Skin of body (tissue), 2 donors: ENCODE results near the gene NUB1. TPM values are rescaled to one million over a fixed set of nuclear protein-coding genes. Genes with fewer than 3 reads are reported as not detected.

Experiments used
- DNase-seq: peaks from one replicate; lab custom pipeline; 2025; lab: John Stamatoyannopoulos, UW
- total RNA-seq: library from RNA; depleted of rRNA; stranded (reverse); fragments of >200 nt; gene quantifications from one replicate; pipeline ENCODE4 v1.2.3, GENCODE V29; 2014

Gene NUB1
- total RNA-seq, 1 donor from 2014 or later, result 28.5 TPM

GRCh38 chr7:151416112-151416940 is 74.7 kb downstream of the NUB1 start:
- no peak for DNase-seq

GRCh38 chr7:151416941-151417315 is 75.3 kb downstream of the NUB1 start:
- no peak for DNase-seq

- no peak for DNase-seq
Measured at GRCh38 chr7:151420144-151420543, 78.5 kb downstream of the NUB1 start.

- no peak for DNase-seq
Measured at GRCh38 chr7:151422212-151422611, 80.6 kb downstream of the NUB1 start.

- no peak for DNase-seq
Measured at GRCh38 chr7:151423226-151423625, 81.6 kb downstream of the NUB1 start.

- no peak for DNase-seq
Measured at GRCh38 chr7:151423936-151424335, 82.3 kb downstream of the NUB1 start.

GRCh38 chr7:151424799-151425198 is 83.2 kb downstream of the NUB1 start:
- DNase-seq, result no peak

GRCh38 chr7:151425670-151426440 is 84.2 kb downstream of the NUB1 start:
- no peak for DNase-seq

- peak; percentile 18 for DNase-seq
Measured at GRCh38 chr7:151426441-151426903, 84.9 kb downstream of the NUB1 start.

- no peak for DNase-seq
Measured at GRCh38 chr7:151426904-151427704, 85.5 kb downstream of the NUB1 start.

- no peak for DNase-seq
Measured at GRCh38 chr7:151427705-151428377, 86.2 kb downstream of the NUB1 start.

Other genes starting within 250 kb of the NUB1 start
- gene GBX1, start 174.1 kb upstream of the NUB1 start, total RNA-seq, result 0.30 TPM
- gene ASB10, start 154.6 kb upstream of the NUB1 start, total RNA-seq, result 0.69 TPM
- gene H2BK1, start 131.3 kb upstream of the NUB1 start, total RNA-seq, result not detected
- gene ABCF2, start 114.6 kb upstream of the NUB1 start, total RNA-seq, result 16.7 TPM
- 18.5 TPM for gene CHPF2, start 109.3 kb upstream of the NUB1 start, total RNA-seq
- gene SMARCD3, start 93.1 kb upstream of the NUB1 start, total RNA-seq, result 34.5 TPM
- 14.0 TPM for gene WDR86, start 68.2 kb downstream of the NUB1 start, total RNA-seq
- gene CRYGN, start 98.3 kb downstream of the NUB1 start, total RNA-seq, result not detected
- gene RHEB, start 178.1 kb downstream of the NUB1 start, total RNA-seq, result 63.0 TPM